ENCODE data around the gene TCF3. TPM values are rescaled to one million over a fixed set of nuclear protein-coding genes. Genes with fewer than 3 reads are reported as not detected.

Gene TCF3
- polyA plus RNA-seq, 3 donors: 2.4 to 36.2 (median 3.3) TPM

- Histone ChIP-seq H3K9me3 (replicated peaks in 1 of 2; ENCODE audit: control insufficient read depth in 1 of 2, insufficient read depth in 1 of 2, low read length in 2 of 2) (no peaks in the 10 kb centered on the region), H3K4me2 (replicated peaks; ENCODE audit: extremely low read depth, low read length, poor library complexity, severe bottlenecking) (peak within 1 kb of the TSS; percentile 100), H3K79me2 (ENCODE audit: insufficient read depth, low read length) (peaks cover 48% of the 10 kb centered on the region), H4K20me1 (ENCODE audit: insufficient read depth, low read length) (peaks cover 45% of the 10 kb centered on the region), H3K27me3 (ENCODE audit: control insufficient read depth in 2 of 2, insufficient read depth in 2 of 2, low read length in 2 of 2) (peaks cover 0 to 6% of the 10 kb centered on the region in 2 donors), H3K4me1 (ENCODE audit: control insufficient read depth in 1 of 2, insufficient read depth in 2 of 2, low read length in 2 of 2) (peaks cover 45 to 54% of the 10 kb centered on the region in 2 donors), H3K36me3 (replicated peaks in 1 of 2; ENCODE audit: control insufficient read depth in 1 of 2, insufficient read depth in 2 of 2, low read length in 2 of 2) (peaks cover 0 to 13% of the 10 kb centered on the region in 2 donors), H3K27ac (ENCODE audit: low read depth in 1 of 2, low read length in 2 of 2) (peak within 1 kb of the TSS; percentile 90), H3K9ac (ENCODE audit: insufficient read depth, low read length, poor library complexity, severe bottlenecking) (peak within 1 kb of the TSS; percentile 94), H2AFZ (ENCODE audit: insufficient read depth, low read depth, low read length, poor library complexity, severe bottlenecking) (peak within 1 kb of the TSS; percentile 91), H3K4me3 (replicated peaks in 1 of 3; ENCODE audit: low read depth in 2 of 3, low read length in 3 of 3) (peak within 1 kb of the TSS; percentile 65 to 99 (median 99))
- intact Hi-C loops (cut with micrococcal nuclease): loop anchor here (1.0 to 2.0 kb wide), 2 partner anchors 45 to 46 kb away; no protein-coding TSS in a partner anchor
- Mint-ChIP-seq H3K27ac (peak within 1 kb of the TSS; percentile 99 to 100 (median 100)), H3K9me3 (no peaks in the 10 kb centered on the region), H3K4me3 (peak within 1 kb of the TSS; percentile 96 to 99), H3K27me3 (ENCODE audit: low read depth in 3 of 3) (peaks cover 3 to 15% (median 7%) of the 10 kb centered on the region in 3 donors), H3K36me3 (peaks cover 4 to 25% of the 10 kb centered on the region in 2 donors), H3K4me1 (peaks cover 50% of the 10 kb centered on the region)
- peak; percentile 62 for TF ChIP-seq CTCF (IDR thresholded peaks at IDR 0.05)
- WGBS (ENCODE audit: insufficient coverage): under 1% methylated on average over 66 of the region's 79 CpGs
- peak; percentile 90 to 92 (median 92) for DNase-seq
Measured at GRCh38 chr19:1605236-1606137, 46.9 kb downstream of the TCF3 start, which contains the start of gene UQCR11. UQCR11 (minus strand) TSS chr19:1605462; CDS start chr19:1605409, 53 bp downstream.

DNA sequence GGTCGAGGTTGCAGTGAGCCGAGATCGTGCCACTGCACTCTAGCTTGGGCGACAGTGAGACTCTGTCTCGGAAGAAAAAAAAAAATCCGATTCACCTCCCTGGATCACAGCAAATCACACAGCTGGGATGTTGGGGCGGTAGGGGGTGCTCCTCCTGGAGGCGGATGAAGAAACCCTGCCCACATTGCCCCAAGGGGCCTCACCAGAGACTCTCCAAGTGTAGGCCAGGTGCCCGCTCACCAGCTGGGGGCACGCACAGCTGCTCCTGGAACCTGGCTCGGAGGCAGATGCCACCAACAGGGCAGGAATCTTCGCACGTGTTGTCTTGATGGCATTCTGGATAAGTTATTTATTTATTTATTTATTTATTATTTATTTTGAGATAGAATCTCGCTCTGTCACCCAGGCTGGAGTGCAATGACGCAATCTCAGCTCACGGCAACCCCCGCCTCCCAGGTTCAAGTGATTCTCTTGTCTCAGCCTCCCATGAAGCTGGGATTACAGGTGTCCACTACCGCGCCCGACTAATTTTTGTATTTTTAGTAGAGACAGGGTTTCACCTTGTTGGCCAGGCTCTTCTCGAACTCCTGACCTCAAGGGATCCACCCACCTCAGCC lies 50.2 kb downstream of the TCF3 start:
- Histone ChIP-seq H3K4me2 (replicated peaks; ENCODE audit: extremely low read depth, low read length, poor library complexity, severe bottlenecking) (no peak overlapping the region), H3K36me3 (replicated peaks in 1 of 2; ENCODE audit: control insufficient read depth in 1 of 2, insufficient read depth in 2 of 2, low read length in 2 of 2) (peaks cover 26 to 40% of the 10 kb centered on the region in 2 donors), H3K9ac (ENCODE audit: insufficient read depth, low read length, poor library complexity, severe bottlenecking) (no peak overlapping the region), H2AFZ (ENCODE audit: insufficient read depth, low read depth, low read length, poor library complexity, severe bottlenecking) (no peak overlapping the region), H3K4me1 (ENCODE audit: control insufficient read depth in 1 of 2, insufficient read depth in 2 of 2, low read length in 2 of 2) (peaks cover 28 to 39% of the 10 kb centered on the region in 2 donors), H3K79me2 (ENCODE audit: insufficient read depth, low read length) (peaks cover 63% of the 10 kb centered on the region), H4K20me1 (ENCODE audit: insufficient read depth, low read length) (peaks cover 76% of the 10 kb centered on the region), H3K27ac (ENCODE audit: low read depth in 1 of 2, low read length in 2 of 2) (no peak overlapping the region), H3K9me3 (replicated peaks in 1 of 2; ENCODE audit: control insufficient read depth in 1 of 2, insufficient read depth in 1 of 2, low read length in 2 of 2) (no peaks in the 10 kb centered on the region), H3K27me3 (ENCODE audit: control insufficient read depth in 2 of 2, insufficient read depth in 2 of 2, low read length in 2 of 2) (no peaks in the 10 kb centered on the region), H3K4me3 (replicated peaks in 1 of 3; ENCODE audit: low read depth in 2 of 3, low read length in 3 of 3) (no peak overlapping the region)
- WGBS (ENCODE audit: insufficient coverage): 95% methylated on average over 6 of the region's 21 CpGs
- intact Hi-C loops (cut with micrococcal nuclease): no loop called here
- H3K4me1 Mint-ChIP-seq: peaks cover 35% of the 10 kb centered on the region
- H3K27ac Mint-ChIP-seq: peak overlapping the region in 2 of 7 donors; percentile 2 to 58
- DNase-seq: no peak
- TF ChIP-seq CTCF (IDR thresholded peaks at IDR 0.05): no peak
- no peaks in the 10 kb centered on the region for H3K27me3 Mint-ChIP-seq (ENCODE audit: low read depth in 3 of 3)
- no peak overlapping the region for H3K4me3 Mint-ChIP-seq
- H3K9me3 Mint-ChIP-seq: no peaks in the 10 kb centered on the region
- peaks cover 25 to 47% of the 10 kb centered on the region in 2 donors for H3K36me3 Mint-ChIP-seq
